ENCODE data around the gene SH3RF3.

Gene SH3RF3

GRCh38 chr2:109231996-109232705, 103.1 kb downstream of the SH3RF3 start:
- Histone ChIP-seq H3K4me3 (ENCODE audit: extremely low read depth, insufficient read depth, low read length, poor library complexity, severe bottlenecking) (no peak overlapping the region), H3K9me3 (ENCODE audit: control insufficient read depth, low read length) (no peaks in the 10 kb centered on the region), H3K4me1 (ENCODE audit: control insufficient read depth, insufficient read depth, low read length, poor library complexity, severe bottlenecking) (no peaks in the 10 kb centered on the region), H3K27ac (ENCODE audit: low read depth, low read length, severe bottlenecking) (no peak overlapping the region), H3K36me3 (ENCODE audit: control insufficient read depth, insufficient read depth, low read length) (no peaks in the 10 kb centered on the region)
- 93 to 94% methylated on average over 3 to 6 of the region's 7 CpGs for WGBS, 2 experiments (ENCODE audit: insufficient coverage in 2 of 2)

DNA sequence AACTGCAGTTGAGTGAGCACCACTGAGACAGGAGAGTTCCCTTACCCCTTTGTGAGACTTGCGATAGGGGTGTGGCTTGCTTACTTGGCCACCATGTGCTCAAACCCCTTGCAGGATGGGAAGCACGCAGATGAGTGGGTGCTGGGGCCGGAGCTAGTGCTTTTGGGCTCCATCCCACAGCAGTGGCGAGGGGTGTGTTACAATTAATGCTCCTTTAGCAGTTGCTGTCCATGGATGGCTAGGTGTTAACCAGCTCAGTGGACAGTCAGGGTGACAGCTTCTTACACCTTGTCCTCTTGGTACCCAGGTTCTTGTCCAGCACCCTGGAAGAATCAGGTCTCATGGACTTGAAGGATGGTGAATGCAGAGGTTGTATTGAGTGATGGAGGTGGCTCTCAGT, 103.9 kb downstream of the SH3RF3 start:
- H3K27ac ChIP-seq (ENCODE audit: low read depth, low read length, severe bottlenecking): no peak overlapping the region
- WGBS, 2 experiments (ENCODE audit: insufficient coverage in 2 of 2): 77 to 100% methylated on average over 1 to 4 of the region's 4 CpGs

GRCh38 chr2:109233643-109234042, 104.6 kb downstream of the SH3RF3 start:
- Histone ChIP-seq H3K27ac (ENCODE audit: low read depth, low read length, severe bottlenecking) (no peak overlapping the region), H3K9me3 (ENCODE audit: control insufficient read depth, low read length) (no peaks in the 10 kb centered on the region), H3K4me1 (ENCODE audit: control insufficient read depth, insufficient read depth, low read length, poor library complexity, severe bottlenecking) (no peaks in the 10 kb centered on the region), H3K36me3 (ENCODE audit: control insufficient read depth, insufficient read depth, low read length) (no peaks in the 10 kb centered on the region), H3K4me3 (ENCODE audit: extremely low read depth, insufficient read depth, low read length, poor library complexity, severe bottlenecking) (no peak overlapping the region)
- 93 to 100% methylated on average over 2 to 3 of the region's 4 CpGs for WGBS, 2 experiments (ENCODE audit: insufficient coverage in 2 of 2)

More for the DNA sequence above, 103.9 kb downstream of the SH3RF3 start:
- Histone ChIP-seq H3K4me1 (ENCODE audit: control insufficient read depth, insufficient read depth, low read length, poor library complexity, severe bottlenecking) (no peaks in the 10 kb centered on the region), H3K36me3 (ENCODE audit: control insufficient read depth, insufficient read depth, low read length) (no peaks in the 10 kb centered on the region), H3K9me3 (ENCODE audit: control insufficient read depth, low read length) (no peaks in the 10 kb centered on the region), H3K4me3 (ENCODE audit: extremely low read depth, insufficient read depth, low read length, poor library complexity, severe bottlenecking) (no peak overlapping the region)

- Histone ChIP-seq H3K36me3 (ENCODE audit: control insufficient read depth, insufficient read depth, low read length) (no peaks in the 10 kb centered on the region), H3K4me3 (ENCODE audit: extremely low read depth, insufficient read depth, low read length, poor library complexity, severe bottlenecking) (no peak overlapping the region), H3K4me1 (ENCODE audit: control insufficient read depth, insufficient read depth, low read length, poor library complexity, severe bottlenecking) (peaks cover 7% of the 10 kb centered on the region), H3K27ac (ENCODE audit: low read depth, low read length, severe bottlenecking) (no peak overlapping the region), H3K9me3 (ENCODE audit: control insufficient read depth, low read length) (no peaks in the 10 kb centered on the region)
- 90 to 91% methylated on average over 4 of the region's 4 CpGs for WGBS, 2 experiments (ENCODE audit: insufficient coverage in 2 of 2)
These were observed 105.3 kb downstream of the SH3RF3 start for GRCh38 chr2:109234355-109234754.

DNA sequence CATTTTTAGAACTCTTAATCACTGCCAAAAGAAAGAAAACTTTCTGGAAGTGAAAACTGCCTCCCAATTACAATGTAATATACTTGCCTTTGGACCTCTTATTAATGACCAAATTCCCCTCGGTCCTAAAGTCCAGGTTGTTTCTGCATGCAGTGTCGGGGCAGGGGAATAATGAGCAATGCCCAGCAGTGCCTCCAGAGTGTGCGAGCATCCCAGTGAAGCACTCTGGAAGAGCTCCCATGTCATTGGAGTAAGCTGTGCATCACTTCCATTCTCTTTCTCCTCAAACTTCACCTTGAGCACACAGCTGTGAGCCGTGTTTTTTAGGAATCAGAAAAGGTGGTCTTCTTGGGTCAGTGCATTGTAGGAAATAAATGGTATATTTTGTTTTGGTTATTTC, 107.1 kb downstream of the SH3RF3 start:
- Histone ChIP-seq H3K4me1 (ENCODE audit: control insufficient read depth, insufficient read depth, low read length, poor library complexity, severe bottlenecking) (peaks cover 10% of the 10 kb centered on the region), H3K4me3 (ENCODE audit: extremely low read depth, insufficient read depth, low read length, poor library complexity, severe bottlenecking) (no peak overlapping the region), H3K9me3 (ENCODE audit: control insufficient read depth, low read length) (no peaks in the 10 kb centered on the region), H3K36me3 (ENCODE audit: control insufficient read depth, insufficient read depth, low read length) (no peaks in the 10 kb centered on the region), H3K27ac (ENCODE audit: low read depth, low read length, severe bottlenecking) (no peak overlapping the region)
- WGBS, 2 experiments (ENCODE audit: insufficient coverage in 2 of 2): 85% methylated on average over 2 of the region's 4 CpGs; no CpG with 5 or more reads in 1 of the 2 experiments

- Histone ChIP-seq H3K36me3 (ENCODE audit: control insufficient read depth, insufficient read depth, low read length) (no peaks in the 10 kb centered on the region), H3K27ac (ENCODE audit: low read depth, low read length, severe bottlenecking) (no peak overlapping the region), H3K4me3 (ENCODE audit: extremely low read depth, insufficient read depth, low read length, poor library complexity, severe bottlenecking) (no peak overlapping the region), H3K4me1 (ENCODE audit: control insufficient read depth, insufficient read depth, low read length, poor library complexity, severe bottlenecking) (peaks cover 18% of the 10 kb centered on the region), H3K9me3 (ENCODE audit: control insufficient read depth, low read length) (no peaks in the 10 kb centered on the region)
- WGBS, 2 experiments (ENCODE audit: insufficient coverage in 2 of 2): no CpG with 5 or more reads among the region's 2 CpGs
These were observed 108.8 kb downstream of the SH3RF3 start for GRCh38 chr2:109237792-109238191.

DNA sequence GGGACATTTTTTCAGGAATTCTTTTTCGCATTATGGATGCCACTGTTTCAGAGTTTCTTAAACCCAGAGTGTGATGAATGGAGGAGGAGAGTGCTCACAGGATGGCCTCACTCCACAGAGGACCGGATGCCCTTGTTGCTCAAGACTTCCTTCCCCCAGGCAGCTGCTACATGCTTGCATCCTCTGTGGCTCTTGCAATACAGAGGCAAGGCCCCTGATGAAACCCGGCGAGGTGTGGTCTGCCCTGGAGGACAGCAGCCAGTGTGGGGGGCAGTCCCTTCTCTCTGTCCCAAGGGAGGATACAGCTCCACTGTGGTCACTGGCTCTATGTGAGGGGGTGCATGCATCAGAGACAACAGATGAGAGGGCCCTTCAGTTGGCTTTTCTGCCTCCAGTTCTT, 109.6 kb downstream of the SH3RF3 start:
- Histone ChIP-seq H3K9me3 (ENCODE audit: control insufficient read depth, low read length) (no peaks in the 10 kb centered on the region), H3K4me1 (ENCODE audit: control insufficient read depth, insufficient read depth, low read length, poor library complexity, severe bottlenecking) (peaks cover 26% of the 10 kb centered on the region), H3K36me3 (ENCODE audit: control insufficient read depth, insufficient read depth, low read length) (no peaks in the 10 kb centered on the region), H3K27ac (ENCODE audit: low read depth, low read length, severe bottlenecking) (no peak overlapping the region), H3K4me3 (ENCODE audit: extremely low read depth, insufficient read depth, low read length, poor library complexity, severe bottlenecking) (no peak overlapping the region)
- WGBS, 2 experiments (ENCODE audit: insufficient coverage in 2 of 2): 88 to 90% methylated on average over 2 to 3 of the region's 4 CpGs

DNA sequence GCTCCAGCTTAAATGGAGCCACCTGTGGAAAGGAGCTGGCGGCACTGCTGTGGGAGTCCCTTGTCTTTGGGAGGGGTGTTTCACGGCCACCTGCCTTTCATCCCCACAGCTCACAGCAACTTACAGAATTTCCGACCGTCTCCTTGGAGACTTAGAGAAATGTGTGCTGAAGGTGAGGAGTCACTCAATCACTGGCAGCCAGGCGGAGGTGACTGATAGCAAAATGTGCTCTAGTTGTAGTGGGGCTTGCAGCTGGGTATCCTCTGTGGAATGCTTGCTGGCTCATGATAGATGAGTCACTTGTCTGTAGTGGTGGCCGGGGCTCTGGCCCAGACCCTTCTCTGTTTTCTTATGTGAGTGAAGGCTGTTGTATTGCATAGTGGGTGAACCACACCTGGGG, 110.7 kb downstream of the SH3RF3 start:
- Histone ChIP-seq H3K27ac (ENCODE audit: low read depth, low read length, severe bottlenecking) (no peak overlapping the region), H3K36me3 (ENCODE audit: control insufficient read depth, insufficient read depth, low read length) (no peaks in the 10 kb centered on the region), H3K9me3 (ENCODE audit: control insufficient read depth, low read length) (no peaks in the 10 kb centered on the region), H3K4me3 (ENCODE audit: extremely low read depth, insufficient read depth, low read length, poor library complexity, severe bottlenecking) (no peak overlapping the region), H3K4me1 (ENCODE audit: control insufficient read depth, insufficient read depth, low read length, poor library complexity, severe bottlenecking) (peaks cover 26% of the 10 kb centered on the region)
- WGBS, 2 experiments (ENCODE audit: insufficient coverage in 2 of 2): 69 to 88% methylated on average over 1 to 2 of the region's 6 CpGs

DNA sequence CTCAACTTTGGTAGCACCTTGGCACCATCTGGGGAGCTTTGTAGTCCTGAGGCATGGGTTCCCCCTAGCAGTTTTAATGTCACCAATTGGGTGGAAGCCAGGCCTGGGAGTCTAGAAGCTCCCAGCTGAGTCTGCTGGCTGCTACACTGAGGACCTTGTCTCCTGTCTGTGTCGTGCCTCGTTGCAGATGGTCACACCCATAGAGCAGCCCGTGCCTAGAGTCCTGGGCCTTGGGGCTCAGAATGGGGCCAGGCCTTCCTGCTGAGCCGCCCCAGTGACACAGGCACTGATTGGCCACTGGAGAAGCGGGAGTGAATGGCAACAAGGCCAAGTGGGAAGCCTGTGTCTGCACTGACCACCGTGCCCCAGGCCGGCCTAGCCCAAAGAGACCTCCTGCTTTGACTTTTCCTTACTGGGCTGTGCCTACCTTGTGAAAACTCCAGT, 113.2 kb downstream of the SH3RF3 start:
- no peaks in the 10 kb centered on the region for H3K9me3 ChIP-seq (ENCODE audit: control insufficient read depth, low read length)
- H3K27ac ChIP-seq (ENCODE audit: low read depth, low read length, severe bottlenecking): peak overlapping the region; percentile 57
- H3K4me1 ChIP-seq (ENCODE audit: control insufficient read depth, insufficient read depth, low read length, poor library complexity, severe bottlenecking): peaks cover 26% of the 10 kb centered on the region
- no peak overlapping the region for H3K4me3 ChIP-seq (ENCODE audit: extremely low read depth, insufficient read depth, low read length, poor library complexity, severe bottlenecking)
- no peaks in the 10 kb centered on the region for H3K36me3 ChIP-seq (ENCODE audit: control insufficient read depth, insufficient read depth, low read length)
- 93 to 94% methylated on average over 7 of the region's 7 CpGs for WGBS, 2 experiments (ENCODE audit: insufficient coverage in 2 of 2)

DNA sequence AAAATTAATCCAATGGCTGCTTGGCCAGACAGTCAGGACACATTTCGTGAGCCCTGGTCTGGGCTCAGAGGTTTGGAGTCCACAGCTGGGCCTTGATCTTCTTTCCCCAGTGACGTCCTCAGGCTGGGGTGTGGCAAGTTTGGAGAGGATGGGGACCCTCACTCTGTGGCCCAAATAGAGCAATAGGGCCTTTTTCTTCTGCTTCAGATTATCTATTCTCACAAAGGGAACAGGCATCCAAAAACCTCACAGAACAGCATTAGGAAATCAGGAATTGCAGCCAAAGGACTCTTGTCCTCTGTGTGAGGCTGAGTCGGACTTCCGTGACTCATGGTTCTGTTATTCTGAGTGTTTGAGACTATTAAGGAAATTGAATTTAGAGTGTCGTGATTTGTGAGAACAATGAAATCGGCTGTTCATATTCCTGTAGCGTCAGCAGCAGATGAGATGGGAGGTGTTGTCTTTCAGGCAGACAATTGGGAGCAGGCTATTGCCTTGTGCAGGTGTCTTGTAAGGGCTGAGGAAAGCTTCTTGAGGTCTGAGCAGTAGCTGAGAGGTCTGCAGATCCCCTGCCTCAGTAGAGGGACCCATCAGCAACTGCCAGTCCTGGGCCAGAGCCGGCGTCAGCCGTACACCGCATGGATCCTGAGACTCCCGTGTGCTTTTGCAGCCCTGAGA, 113.8 kb downstream of the SH3RF3 start:
- Histone ChIP-seq H3K36me3 (ENCODE audit: control insufficient read depth, insufficient read depth, low read length) (no peaks in the 10 kb centered on the region), H3K27ac (ENCODE audit: low read depth, low read length, severe bottlenecking) (peak overlapping the region; percentile 57), H3K9me3 (ENCODE audit: control insufficient read depth, low read length) (no peaks in the 10 kb centered on the region), H3K4me3 (ENCODE audit: extremely low read depth, insufficient read depth, low read length, poor library complexity, severe bottlenecking) (no peak overlapping the region), H3K4me1 (ENCODE audit: control insufficient read depth, insufficient read depth, low read length, poor library complexity, severe bottlenecking) (peaks cover 26% of the 10 kb centered on the region)
- WGBS, 2 experiments (ENCODE audit: insufficient coverage in 2 of 2): 92 to 93% methylated on average over 10 to 12 of the region's 12 CpGs
